Body of pancreas (tissue), 4 donors: Measurements from ENCODE around the gene FIBP.

Experiments
- CTCF ChIP-seq, 7 experiments: fragments of 450-650 bp in 4 of 7; fragments of 200-600 bp in 3 of 7; sonication (generic) in 3 of 7; IDR thresholded peaks; one replicate each; pipeline ENCODE4 v1.5.1; 2016 to 2019; ENCODE audit warnings: antibody characterized with exemption in 7 of 7
- POLR2A ChIP-seq, 3 donors: fragments of 450-650 bp; IDR thresholded peaks; one replicate each; pipeline ENCODE4 v1.6.1; 2016; ENCODE audit warnings: antibody characterized with exemption in 3 of 3, mild to moderate bottlenecking in 2 of 3

- peak in 3 of 7 experiments; percentile 16 to 36 (median 20) for TF ChIP-seq CTCF (IDR thresholded peaks at IDR 0.05)
- TF ChIP-seq POLR2A (IDR thresholded peaks at IDR 0.05), result peak; percentile 64 to 85 (median 74)
Observed at GRCh38 chr11:65890324-65891218, 2.3 kb upstream of the FIBP start, which contains the start of gene CCDC85B.
